Endothelial cell of umbilical vein (primary cell): Measurements from ENCODE around the gene MAN2C1. TPM values are rescaled to one million over a fixed set of nuclear protein-coding genes. Genes with fewer than 3 reads are reported as not detected.

Source experiments
- BruUV-seq: library from RNA; stranded (reverse); fragments of 400-500 nt; replicated peaks from 2 replicates; lab custom pipeline; 2021; lab: Mats Ljungman, UMichigan
- CTCF ChIA-PET: fragments of 300-600, 350-600 bp; sonication (Branson Sonifier 250); formaldehyde crosslinking; loops from one replicate; lab custom pipeline; 2021; ENCODE audit warnings: antibody characterized with exemption, inconsistent platforms; lab: Charles Lee
- POLR2A ChIA-PET: fragments of 300-600, 350-600 bp; sonication (Branson Sonifier 250); formaldehyde crosslinking; loops from one replicate; lab custom pipeline; 2021; ENCODE audit warnings: antibody characterized with exemption, inconsistent platforms; lab: Charles Lee
- DNase-seq: peaks from one replicate; pipeline ENCODE4 v3.0.0-alpha.2; 2011; ENCODE audit warnings: low read depth, low spot score
- FAIRE-seq: peaks from 2 replicates; lab custom pipeline; 2011; peaks lifted over from hg19 to GRCh38; lab: Jason Lieb, UNC
- H2AFZ ChIP-seq: 2 replicates; pipeline ENCODE4 v1.6.0; 2012; ENCODE audit warnings: low read depth, low read length, control low read depth, inconsistent platforms
- H3K27ac ChIP-seq: 2 replicates; pipeline ENCODE4 v1.5.1; 2011; ENCODE audit warnings: low read depth, mild to moderate bottlenecking, control low read depth, low read length, moderate library complexity; ENCODE audit not compliant: insufficient read depth
- H3K27me3 ChIP-seq, 2 experiments: 2 replicates each; pipeline versions ENCODE4 v1.6.0 to v1.6.1; 2011; ENCODE audit warnings: low read length in 2 of 2, mixed read lengths in 1 of 2; ENCODE audit not compliant: control insufficient read depth in 2 of 2, insufficient read depth in 2 of 2
- H3K36me3 ChIP-seq, 2 experiments: 2 replicates in 1 of 2; 3 replicates in 1 of 2; pipeline ENCODE4 v1.5.1; 2011; ENCODE audit warnings: low read length in 2 of 2, mild to moderate bottlenecking in 1 of 2, moderate library complexity in 1 of 2; ENCODE audit not compliant: control insufficient read depth in 2 of 2, insufficient read depth in 2 of 2; ENCODE audit errors: extremely low read depth in 1 of 2
- H3K4me1 ChIP-seq: 3 replicates; pipeline ENCODE4 v1.5.1; 2011; ENCODE audit warnings: mild to moderate bottlenecking, low read length; ENCODE audit not compliant: control insufficient read depth, insufficient read depth; ENCODE audit errors: extremely low read depth
- H3K4me2 ChIP-seq: 2 replicates; pipeline ENCODE4 v1.6.1; 2011; ENCODE audit warnings: low read length, control low read depth, mixed read lengths; ENCODE audit not compliant: insufficient read depth
- H3K4me3 ChIP-seq, 3 experiments: fragments of 200-600 bp in 1 of 3; sonication (generic), shearing (Covaris generic) in 1 of 3; replicated peaks in 1 of 3; 2 replicates each; pipeline ENCODE4 v1.5.1; 2011 to 2016; ENCODE audit warnings: control low read depth in 3 of 3, low read length in 3 of 3, mild to moderate bottlenecking in 2 of 3, inconsistent platforms in 1 of 3, low read depth in 1 of 3, moderate library complexity in 1 of 3; ENCODE audit not compliant: insufficient read depth in 1 of 3
- H3K79me2 ChIP-seq: 2 replicates; pipeline ENCODE4 v1.6.0; 2012; ENCODE audit warnings: low read length, inconsistent platforms; ENCODE audit not compliant: control insufficient read depth, insufficient read depth
- H3K9ac ChIP-seq: replicated peaks from 2 replicates; pipeline ENCODE3; 2011; ENCODE audit warnings: low read length, control low read depth; ENCODE audit not compliant: insufficient read depth; ENCODE audit errors: extremely low read depth
- H3K9me1 ChIP-seq: replicated peaks from 3 replicates; pipeline ENCODE4 v1.6.0; 2011; ENCODE audit warnings: mild to moderate bottlenecking, low read length; ENCODE audit not compliant: control insufficient read depth, insufficient read depth; ENCODE audit errors: extremely low read depth
- H3K9me3 ChIP-seq: replicated peaks from 2 replicates; pipeline ENCODE4 v1.5.1; 2012; ENCODE audit warnings: low read length, inconsistent platforms; ENCODE audit not compliant: control insufficient read depth, insufficient read depth
- H4K20me1 ChIP-seq: replicated peaks from 2 replicates; pipeline ENCODE3; 2011; ENCODE audit warnings: mild to moderate bottlenecking, low read length; ENCODE audit not compliant: control insufficient read depth, insufficient read depth; ENCODE audit errors: extremely low read depth
- EZH2 ChIP-seq: IDR thresholded peaks from 2 replicates; pipeline ENCODE4 v1.6.1; 2012; ENCODE audit warnings: borderline replicate concordance, low read depth, mild to moderate bottlenecking, moderate library complexity, low read length, inconsistent platforms; ENCODE audit not compliant: severe bottlenecking
- FOS ChIP-seq: IDR thresholded peaks from 2 replicates; pipeline ENCODE4 v1.6.1; 2011; ENCODE audit warnings: mild to moderate bottlenecking, low read length, moderate library complexity, borderline replicate concordance; ENCODE audit not compliant: insufficient read depth
- GATA2 ChIP-seq: IDR thresholded peaks from 2 replicates; pipeline ENCODE4 v1.7.0; 2011; ENCODE audit warnings: low read depth, mild to moderate bottlenecking, moderate library complexity, mixed read lengths, low read length; ENCODE audit not compliant: insufficient read length, insufficient read depth
- JUN ChIP-seq: IDR thresholded peaks from 2 replicates; pipeline ENCODE4 v1.6.1; 2011; ENCODE audit warnings: borderline replicate concordance, low read depth; ENCODE audit not compliant: insufficient read length, insufficient read depth
- MAX ChIP-seq: IDR thresholded peaks from 2 replicates; pipeline ENCODE4 v1.6.1; 2011; ENCODE audit not compliant: insufficient read depth, insufficient read length
- MYC ChIP-seq: IDR thresholded peaks from one replicate; pipeline ENCODE4 v1.6.1; 2011; ENCODE audit warnings: mild to moderate bottlenecking, low read depth, low read length
- POLR2A ChIP-seq: IDR thresholded peaks from 2 replicates; pipeline ENCODE4 v1.6.1; 2012; ENCODE audit warnings: low read depth, mild to moderate bottlenecking, control low read depth, low read length
- POLR2AphosphoS5 ChIP-seq: IDR thresholded peaks from 2 replicates; pipeline ENCODE4 v1.6.1; 2012; ENCODE audit warnings: low read depth, mild to moderate bottlenecking, control low read depth, low read length, moderate library complexity; ENCODE audit not compliant: insufficient read depth
- dilution Hi-C: fragments of 300-500 bp; cut with MboI; formaldehyde crosslinking; loops from one replicate; pipeline ENCODE4 v1.15.0; 2019; ENCODE audit warnings: low sequenced_read_pairs; ENCODE audit not compliant: extremely low pct_ligation_motif_present
- intact Hi-C: fragments of 100-400 bp; cut with micrococcal nuclease; formaldehyde crosslinking; loops from one replicate; pipeline ENCODE4 v1.10.0; 2022
- polyA plus RNA-seq, 4 experiments: library from polyadenylated mRNA; depleted of rRNA in 3 of 4; stranded (reverse) in 3 of 4; unstranded in 1 of 4; fragments of >200 nt; gene quantifications; 2 replicates each; pipeline versions ENCODE4 v1.2.1 to v1.2.3, GENCODE V29; 2011 to 2012; ENCODE audit warnings: missing spikeins in 1 of 4
- total RNA-seq: library from RNA; stranded (reverse); gene quantifications from 2 replicates; pipeline ENCODE4 v1.2.3, GENCODE V29; 2021
- TF ChIP-seq, protein P1 (sequence below), 2 donors: IDR thresholded peaks; 1 replicate in 1 of 2; 2 replicates in 1 of 2; pipeline ENCODE4 v1.5.1; 2011; ENCODE audit warnings: low read length in 2 of 2, mild to moderate bottlenecking in 2 of 2, moderate library complexity in 2 of 2, control low read depth in 1 of 2, inconsistent platforms in 1 of 2, low read depth in 1 of 2; ENCODE audit not compliant: insufficient read depth in 1 of 2; ENCODE audit errors: extremely low read depth in 1 of 2

Gene MAN2C1
- total and polyA plus RNA-seq, 2 donors (not counting 3 experiments of a cell fraction or from before 2014, with no cell fraction given) = 198 to 248 TPM

- DNase-seq (no peak), FAIRE-seq (no peak)
- dilution Hi-C loops = no loop called here
- peaks cover 10% of the 10 kb centered on the region for H3K4me1 ChIP-seq
- TF ChIP-seq EZH2 (no peak), GATA2 (no peak), FOS (no peak), POLR2A (no peak), MAX (no peak), POLR2AphosphoS5 (no peak), MYC (no peak), JUN (no peak)
- TF ChIP-seq, protein P1, sequence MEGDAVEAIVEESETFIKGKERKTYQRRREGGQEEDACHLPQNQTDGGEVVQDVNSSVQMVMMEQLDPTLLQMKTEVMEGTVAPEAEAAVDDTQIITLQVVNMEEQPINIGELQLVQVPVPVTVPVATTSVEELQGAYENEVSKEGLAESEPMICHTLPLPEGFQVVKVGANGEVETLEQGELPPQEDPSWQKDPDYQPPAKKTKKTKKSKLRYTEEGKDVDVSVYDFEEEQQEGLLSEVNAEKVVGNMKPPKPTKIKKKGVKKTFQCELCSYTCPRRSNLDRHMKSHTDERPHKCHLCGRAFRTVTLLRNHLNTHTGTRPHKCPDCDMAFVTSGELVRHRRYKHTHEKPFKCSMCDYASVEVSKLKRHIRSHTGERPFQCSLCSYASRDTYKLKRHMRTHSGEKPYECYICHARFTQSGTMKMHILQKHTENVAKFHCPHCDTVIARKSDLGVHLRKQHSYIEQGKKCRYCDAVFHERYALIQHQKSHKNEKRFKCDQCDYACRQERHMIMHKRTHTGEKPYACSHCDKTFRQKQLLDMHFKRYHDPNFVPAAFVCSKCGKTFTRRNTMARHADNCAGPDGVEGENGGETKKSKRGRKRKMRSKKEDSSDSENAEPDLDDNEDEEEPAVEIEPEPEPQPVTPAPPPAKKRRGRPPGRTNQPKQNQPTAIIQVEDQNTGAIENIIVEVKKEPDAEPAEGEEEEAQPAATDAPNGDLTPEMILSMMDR (IDR thresholded peaks at IDR 0.05; ENCODE audit: extremely low read depth in 1 of 2, insufficient read depth in 1 of 2, low read depth in 1 of 2, low read length in 2 of 2) = no peak
- no peaks in the 10 kb centered on the region for H3K27me3 ChIP-seq
- no TSS peak for BruUV-seq
- ChIA-PET POLR2A (no interaction called here), CTCF (no interaction called here)
- intact Hi-C loops = no loop called here
- no peaks in the 10 kb centered on the region for H4K20me1 ChIP-seq
- H3K9me3 ChIP-seq = no peaks in the 10 kb centered on the region
- peaks cover 7% of the 10 kb centered on the region for H3K79me2 ChIP-seq
- H3K9ac ChIP-seq = no peak overlapping the region
- no peak overlapping the region for H2AFZ ChIP-seq
- H3K9me1 ChIP-seq = no peaks in the 10 kb centered on the region
- no peak overlapping the region for H3K4me3 ChIP-seq
- no peak overlapping the region for H3K27ac ChIP-seq
- no peak overlapping the region for H3K4me2 ChIP-seq
- peaks cover 0 to 8% of the 10 kb centered on the region in 2 experiments for H3K36me3 ChIP-seq
These were observed 29.7 kb downstream of the MAN2C1 start for GRCh38 chr15:75338661-75339240.
